ENCODE measurements around the gene PYGM.

Gene PYGM

DNA sequence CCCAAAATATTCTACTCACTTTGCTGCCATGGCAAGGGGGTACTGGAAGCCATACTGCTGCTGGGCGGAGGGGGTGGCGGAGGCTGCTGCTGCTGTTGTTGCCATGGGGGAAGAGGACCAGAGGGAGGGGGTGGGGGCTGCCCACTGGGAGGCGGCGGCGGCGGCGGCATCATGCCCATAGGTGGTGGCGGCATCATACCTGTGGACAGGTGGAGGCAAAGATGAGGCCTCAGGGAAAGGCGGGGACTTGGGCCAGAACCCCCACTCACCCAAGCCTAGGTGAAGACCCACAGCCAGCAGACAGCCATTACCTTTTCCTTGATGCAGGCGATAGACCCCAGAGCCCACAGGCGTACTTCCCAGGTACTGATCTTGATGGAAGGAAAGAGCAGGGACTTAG lies 7.1 kb upstream of the PYGM start:
- Histone ChIP-seq H3K4me1 (ENCODE audit: control insufficient read depth in 1 of 2, insufficient read depth in 1 of 2, low read depth in 1 of 2, low read length in 1 of 2) (peaks cover 28 to 29% of the 10 kb centered on the region in 2 experiments), H3K9me3 (peaks cover 6% of the 10 kb centered on the region), H3K27ac (peak overlapping the region; percentile 99), H3K36me3 (peaks cover 100% of the 10 kb centered on the region), H3K27me3 (no peaks in the 10 kb centered on the region), H3K4me3 (ENCODE audit: low read depth in 1 of 2, low read length in 1 of 2) (no peak overlapping the region)
- TF ChIP-seq, protein P1, sequence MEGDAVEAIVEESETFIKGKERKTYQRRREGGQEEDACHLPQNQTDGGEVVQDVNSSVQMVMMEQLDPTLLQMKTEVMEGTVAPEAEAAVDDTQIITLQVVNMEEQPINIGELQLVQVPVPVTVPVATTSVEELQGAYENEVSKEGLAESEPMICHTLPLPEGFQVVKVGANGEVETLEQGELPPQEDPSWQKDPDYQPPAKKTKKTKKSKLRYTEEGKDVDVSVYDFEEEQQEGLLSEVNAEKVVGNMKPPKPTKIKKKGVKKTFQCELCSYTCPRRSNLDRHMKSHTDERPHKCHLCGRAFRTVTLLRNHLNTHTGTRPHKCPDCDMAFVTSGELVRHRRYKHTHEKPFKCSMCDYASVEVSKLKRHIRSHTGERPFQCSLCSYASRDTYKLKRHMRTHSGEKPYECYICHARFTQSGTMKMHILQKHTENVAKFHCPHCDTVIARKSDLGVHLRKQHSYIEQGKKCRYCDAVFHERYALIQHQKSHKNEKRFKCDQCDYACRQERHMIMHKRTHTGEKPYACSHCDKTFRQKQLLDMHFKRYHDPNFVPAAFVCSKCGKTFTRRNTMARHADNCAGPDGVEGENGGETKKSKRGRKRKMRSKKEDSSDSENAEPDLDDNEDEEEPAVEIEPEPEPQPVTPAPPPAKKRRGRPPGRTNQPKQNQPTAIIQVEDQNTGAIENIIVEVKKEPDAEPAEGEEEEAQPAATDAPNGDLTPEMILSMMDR (IDR thresholded peaks at IDR 0.05): no peak

DNA sequence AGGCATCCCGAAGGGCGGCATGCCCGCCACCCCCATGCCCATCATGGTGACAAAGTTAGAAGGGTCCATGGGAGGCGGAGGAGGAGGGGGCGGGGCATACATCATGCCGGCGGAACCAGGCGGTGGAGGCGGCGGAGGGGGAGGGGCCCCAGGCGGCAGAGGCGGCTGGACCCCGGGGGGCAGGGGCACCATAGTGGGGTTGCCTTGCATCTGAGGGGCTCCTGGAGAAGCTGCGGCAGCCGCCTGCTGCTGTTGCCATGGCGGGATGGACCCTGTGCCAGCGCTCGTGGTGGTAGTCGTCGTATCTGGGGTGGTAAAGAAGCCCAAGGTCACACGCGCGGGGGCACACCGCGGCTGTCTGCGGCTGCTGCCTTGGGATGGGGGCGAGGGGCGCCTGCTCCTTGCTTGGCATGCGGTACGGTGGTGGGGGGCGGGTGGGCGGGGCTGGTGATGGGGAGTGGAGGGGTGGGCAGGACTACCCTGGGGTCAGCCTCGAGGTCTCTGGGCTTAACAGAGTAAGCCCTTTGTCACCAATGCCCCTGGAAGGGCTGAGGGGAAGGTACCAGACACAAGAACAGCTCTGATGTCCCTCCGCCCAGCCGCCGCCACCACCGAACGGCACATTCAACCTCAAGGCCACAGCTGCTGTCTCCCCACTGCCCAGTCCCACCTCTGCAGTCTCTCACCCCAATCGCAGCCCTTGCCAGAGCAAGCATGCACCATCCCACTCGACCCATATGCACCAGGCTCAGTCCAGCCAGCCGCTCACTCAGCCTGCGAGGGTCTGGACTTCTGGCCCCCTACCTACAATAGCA lies 6.3 kb upstream of the PYGM start:
- H3K27me3 ChIP-seq: no peaks in the 10 kb centered on the region
- peaks cover 6% of the 10 kb centered on the region for H3K9me3 ChIP-seq
- H3K27ac ChIP-seq: peak overlapping the region; percentile 13
- no peak overlapping the region for H3K4me3 ChIP-seq (ENCODE audit: low read depth in 1 of 2, low read length in 1 of 2)
- H3K36me3 ChIP-seq: peaks cover 99% of the 10 kb centered on the region
- TF ChIP-seq, protein P1 (IDR thresholded peaks at IDR 0.05): no peak
- peaks cover 20 to 21% of the 10 kb centered on the region in 2 experiments for H3K4me1 ChIP-seq (ENCODE audit: control insufficient read depth in 1 of 2, insufficient read depth in 1 of 2, low read depth in 1 of 2, low read length in 1 of 2)

DNA sequence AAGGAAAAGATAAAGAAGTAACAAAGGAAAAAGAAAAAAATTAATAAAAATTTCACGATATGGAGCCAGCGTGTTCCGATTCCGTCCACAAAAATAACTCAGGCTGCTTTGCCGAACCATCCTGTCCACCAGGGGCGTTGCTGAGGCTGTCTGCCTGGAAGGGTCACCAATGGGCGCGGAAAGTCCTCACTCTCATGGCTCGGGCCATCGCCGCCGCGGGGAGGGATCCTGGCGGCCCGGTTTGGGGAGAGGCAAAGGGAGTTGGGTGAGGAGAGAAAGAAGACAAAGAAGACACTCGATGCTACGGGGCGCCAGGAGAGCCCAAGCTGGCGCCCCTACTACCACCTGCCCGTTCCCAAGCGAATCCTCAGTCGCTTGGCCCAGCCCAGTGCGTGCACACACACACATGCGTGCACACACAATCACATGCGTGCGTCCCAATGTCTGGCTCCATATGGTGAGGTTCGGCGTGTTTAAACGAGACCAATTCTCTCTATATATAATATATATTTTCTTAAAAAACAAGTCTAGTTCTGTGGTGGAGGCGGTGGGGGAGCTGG lies 5.6 kb upstream of the PYGM start:
- Histone ChIP-seq H3K36me3 (peaks cover 98% of the 10 kb centered on the region), H3K4me3 (ENCODE audit: low read depth in 1 of 2, low read length in 1 of 2) (no peak overlapping the region)
- TF ChIP-seq, protein P1 (IDR thresholded peaks at IDR 0.05): no peak

DNA sequence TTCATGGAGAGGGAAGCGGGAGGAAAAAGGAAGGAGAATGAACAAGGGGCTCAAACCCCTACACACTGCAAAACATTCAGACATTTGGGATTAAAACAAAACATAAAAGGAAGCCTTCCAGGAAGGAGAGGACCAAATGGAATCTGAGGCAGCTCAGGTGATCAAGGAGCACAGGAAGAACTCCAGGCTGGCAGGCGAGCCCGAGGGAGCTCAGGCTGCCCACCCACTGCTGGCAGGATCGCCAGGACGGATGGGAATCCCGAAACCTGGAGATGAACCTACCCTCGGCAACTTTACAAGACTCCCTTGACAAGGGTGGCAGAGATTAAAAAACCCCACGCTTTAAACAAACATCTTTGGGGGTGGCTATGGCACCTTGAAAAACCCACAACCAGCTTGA lies 5.0 kb upstream of the PYGM start:
- Histone ChIP-seq H3K27me3 (no peaks in the 10 kb centered on the region), H3K4me3 (ENCODE audit: low read depth in 1 of 2, low read length in 1 of 2) (no peak overlapping the region), H3K4me1 (ENCODE audit: control insufficient read depth in 1 of 2, insufficient read depth in 1 of 2, low read depth in 1 of 2, low read length in 1 of 2) (peaks cover 15 to 17% of the 10 kb centered on the region in 2 experiments), H3K36me3 (peaks cover 98% of the 10 kb centered on the region), H3K9me3 (peaks cover 6% of the 10 kb centered on the region), H3K27ac (peak overlapping the region; percentile 66)
- TF ChIP-seq, protein P1 (IDR thresholded peaks at IDR 0.05): no peak

More for the DNA sequence above, 5.6 kb upstream of the PYGM start:
- Histone ChIP-seq H3K9me3 (peaks cover 6% of the 10 kb centered on the region), H3K4me1 (ENCODE audit: control insufficient read depth in 1 of 2, insufficient read depth in 1 of 2, low read depth in 1 of 2, low read length in 1 of 2) (peaks cover 15 to 17% of the 10 kb centered on the region in 2 experiments), H3K27me3 (no peaks in the 10 kb centered on the region), H3K27ac (no peak overlapping the region)

DNA sequence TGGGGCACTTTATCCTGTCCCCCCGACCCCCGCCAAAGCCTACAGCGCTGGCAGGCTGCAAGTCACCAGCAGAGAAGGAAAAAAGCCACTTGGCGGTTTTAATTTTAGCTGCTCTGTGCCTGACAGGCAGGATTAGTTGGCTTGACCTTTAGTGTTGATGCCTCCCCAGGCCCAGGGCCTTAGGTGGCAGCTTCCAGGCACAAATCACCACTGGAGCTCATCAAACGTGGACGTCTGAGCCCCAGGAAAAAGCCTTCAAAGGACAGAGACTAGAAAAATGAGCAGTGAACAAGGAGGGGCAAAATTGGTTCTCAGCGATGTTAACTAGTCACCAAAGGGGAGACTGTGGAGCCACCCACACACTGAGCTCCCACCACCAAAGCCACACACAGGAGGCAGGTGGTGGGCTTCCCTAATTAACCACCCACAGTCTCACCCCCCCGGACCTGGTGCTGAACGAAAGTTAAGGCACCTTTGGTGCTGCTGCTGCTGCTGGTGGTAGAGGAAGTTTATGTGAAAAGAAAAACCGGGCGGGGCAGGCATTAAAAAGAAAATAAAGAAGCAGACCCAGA lies 4.4 kb upstream of the PYGM start:
- H3K9me3 ChIP-seq: peaks cover 6% of the 10 kb centered on the region
- peaks cover 97% of the 10 kb centered on the region for H3K36me3 ChIP-seq
- TF ChIP-seq, protein P1 (IDR thresholded peaks at IDR 0.05): no peak
- peaks cover 13 to 17% of the 10 kb centered on the region in 2 experiments for H3K4me1 ChIP-seq (ENCODE audit: control insufficient read depth in 1 of 2, insufficient read depth in 1 of 2, low read depth in 1 of 2, low read length in 1 of 2)
- peak overlapping the region; percentile 66 for H3K27ac ChIP-seq
- no peaks in the 10 kb centered on the region for H3K27me3 ChIP-seq
- H3K4me3 ChIP-seq (ENCODE audit: low read depth in 1 of 2, low read length in 1 of 2): no peak overlapping the region

Measured in neutrophil (primary cell).